Airway epithelial cell (primary cell): ENCODE measurements around the gene SNX17. TPM values are rescaled to one million over a fixed set of nuclear protein-coding genes. Genes with fewer than 3 reads are reported as not detected.

Source experiments
- total RNA-seq: library from RNA; depleted of rRNA; stranded (reverse); fragments of >200 nt; gene quantifications from 2 replicates; pipeline ENCODE4 v1.2.3, GENCODE V29; 2015

Gene SNX17, protein sequence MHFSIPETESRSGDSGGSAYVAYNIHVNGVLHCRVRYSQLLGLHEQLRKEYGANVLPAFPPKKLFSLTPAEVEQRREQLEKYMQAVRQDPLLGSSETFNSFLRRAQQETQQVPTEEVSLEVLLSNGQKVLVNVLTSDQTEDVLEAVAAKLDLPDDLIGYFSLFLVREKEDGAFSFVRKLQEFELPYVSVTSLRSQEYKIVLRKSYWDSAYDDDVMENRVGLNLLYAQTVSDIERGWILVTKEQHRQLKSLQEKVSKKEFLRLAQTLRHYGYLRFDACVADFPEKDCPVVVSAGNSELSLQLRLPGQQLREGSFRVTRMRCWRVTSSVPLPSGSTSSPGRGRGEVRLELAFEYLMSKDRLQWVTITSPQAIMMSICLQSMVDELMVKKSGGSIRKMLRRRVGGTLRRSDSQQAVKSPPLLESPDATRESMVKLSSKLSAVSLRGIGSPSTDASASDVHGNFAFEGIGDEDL
- 86.1 and 106 TPM in 2 replicates for total RNA-seq

DNA sequence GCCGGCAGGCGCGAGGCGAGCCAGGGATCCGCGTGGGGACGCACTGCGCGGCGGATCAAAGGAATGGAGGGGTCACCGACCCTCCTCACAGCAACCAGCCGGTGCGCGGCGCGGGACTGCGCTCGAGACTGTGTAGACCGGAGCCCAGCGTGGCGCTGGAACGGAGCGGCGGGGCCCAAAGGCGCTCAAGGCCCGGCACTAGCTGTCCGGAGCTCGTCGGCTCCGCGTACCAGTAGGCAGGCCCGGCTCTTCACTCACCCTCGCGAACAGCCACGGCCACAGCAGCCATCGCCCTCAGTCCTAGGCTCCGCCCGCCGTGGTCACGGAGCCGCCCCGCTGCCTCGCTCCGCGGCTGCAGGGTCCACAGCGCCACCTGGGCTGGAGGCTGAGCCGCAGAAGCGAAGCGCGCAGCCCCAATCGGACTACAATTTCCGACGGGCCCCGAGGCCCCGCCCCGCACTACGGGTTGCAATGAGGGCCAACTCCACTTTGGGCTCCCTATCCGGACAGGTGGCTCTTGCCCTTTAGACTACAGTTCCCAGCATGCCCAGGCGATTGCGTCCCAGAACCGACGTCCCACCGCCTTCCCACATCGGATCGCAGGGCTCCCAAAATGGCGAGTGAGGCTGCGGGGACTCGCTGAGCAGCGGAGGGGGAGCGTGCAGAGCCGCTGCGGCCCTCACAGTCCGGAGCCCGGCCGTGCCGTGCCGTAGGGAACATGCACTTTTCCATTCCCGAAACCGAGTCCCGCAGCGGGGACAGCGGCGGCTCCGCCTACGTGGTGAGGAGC is at the start of gene SNX17, which contains the start of gene EIF2B4:
Gene SNX17 (plus strand): TSS at position 591 of the 790 bp plus-strand sequence. CDS start 128 bp downstream, at position 719.
Gene EIF2B4 (minus strand): TSS at position 313 of the 790 bp plus-strand sequence. CDS start 24 bp downstream, at position 289.

GRCh38 chr2:27322766-27323595 is 47.4 kb upstream of the SNX17 start, which contains the start of gene MPV17:
Gene MPV17 (minus strand): TSS chr2:27323097. CDS start chr2:27322517, 580 bp downstream.

DNA sequence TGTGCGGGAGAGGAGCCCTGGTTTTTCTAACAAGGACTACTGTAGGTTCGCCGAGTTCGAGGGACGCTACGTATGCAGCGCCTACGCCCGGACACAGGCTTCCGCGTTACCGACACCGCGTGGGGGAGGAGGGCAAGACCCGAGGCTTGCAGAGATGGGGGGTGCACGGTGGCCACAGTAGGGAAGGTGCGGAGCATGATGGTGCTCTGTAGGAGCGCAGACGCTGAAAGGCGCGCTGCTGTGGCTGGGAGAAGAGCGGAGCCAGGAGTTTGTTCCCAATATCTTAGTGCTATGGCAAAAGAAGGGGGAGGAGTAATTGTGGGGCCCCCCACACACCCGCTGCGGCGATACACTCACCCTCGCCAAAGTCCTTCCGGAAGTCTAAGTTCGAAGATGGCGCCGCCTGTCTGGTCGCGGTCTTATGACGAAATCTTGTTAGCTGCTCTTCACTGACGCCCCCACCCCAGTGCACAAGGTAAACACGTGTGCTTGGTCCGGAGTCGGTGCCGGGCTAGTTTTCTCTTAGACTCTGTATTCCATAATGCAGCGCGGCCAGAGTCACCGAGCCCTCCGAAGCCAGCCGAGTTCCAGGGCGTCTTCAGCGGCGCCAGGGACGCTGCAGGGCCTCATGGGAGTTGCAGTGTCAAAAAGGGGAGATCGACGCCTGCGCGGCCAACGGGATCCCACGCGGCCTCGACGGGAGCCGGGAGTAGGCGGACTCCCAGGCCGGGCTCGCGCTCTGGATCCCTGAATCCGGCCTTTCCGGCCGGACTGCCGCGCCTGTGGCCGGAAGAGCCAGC is 13.8 kb upstream of the SNX17 start, which contains the start of gene GTF3C2:
Gene GTF3C2 (minus strand): TSS at position 383 of the 800 bp plus-strand sequence. CDS start 13,210 bp downstream, outside the sequence.

DNA sequence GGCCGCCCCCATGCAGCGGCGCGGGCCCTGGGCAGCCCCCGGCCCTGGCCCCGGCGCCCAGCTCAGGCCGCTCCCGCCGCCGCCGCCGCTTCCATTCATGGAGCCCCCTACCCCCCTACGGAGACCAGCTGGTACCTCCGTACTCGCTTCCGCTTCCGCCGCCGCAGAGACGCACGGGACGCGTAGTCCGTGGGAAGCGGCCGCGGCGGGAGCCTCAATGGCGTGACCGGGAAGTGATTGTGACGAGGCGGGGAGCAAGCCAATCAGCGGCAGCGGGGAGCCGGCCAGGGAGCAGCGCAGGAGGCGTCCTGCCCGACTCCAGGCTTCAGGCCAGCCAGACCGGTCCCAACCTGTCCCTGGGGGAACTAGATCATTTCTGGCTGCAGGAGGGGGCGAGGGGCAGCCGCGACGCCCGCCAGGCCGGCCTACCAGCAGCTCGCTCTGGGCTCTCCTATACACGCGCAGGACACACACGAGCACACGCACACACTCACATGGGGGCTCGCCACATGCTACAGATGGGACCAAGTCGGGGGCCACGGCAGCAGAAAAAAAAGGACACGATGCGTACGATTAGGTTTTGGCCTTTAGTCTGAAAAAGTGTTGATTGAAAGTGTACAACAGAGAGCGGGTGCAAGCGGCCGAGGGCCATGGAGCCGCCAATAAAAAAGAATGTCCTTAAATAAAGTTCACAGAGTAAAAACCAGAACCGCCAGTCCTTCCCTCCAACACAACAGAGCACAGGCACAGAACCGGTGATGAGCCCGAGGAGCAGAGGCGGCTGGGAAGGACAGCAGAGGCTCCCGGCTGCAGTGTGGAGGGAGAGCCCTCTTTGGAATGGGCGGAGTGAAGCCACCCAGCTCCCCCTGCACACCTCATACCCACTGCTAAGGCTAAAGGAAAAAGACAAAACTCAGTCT is 10.5 kb downstream of the SNX17 start, which contains the start of gene ZNF513:
Gene ZNF513 (minus strand): TSS at position 109 of the 920 bp plus-strand sequence. CDS start 208 bp downstream, outside the sequence.

GRCh38 chr2:27409321-27410073 is 39.1 kb downstream of the SNX17 start, which contains the start of gene PPM1G:
Gene PPM1G (minus strand): TSS chr2:27409591. CDS start chr2:27409422, 169 bp downstream.

Other genes starting within 250 kb of the SNX17 start
- not detected in 2 replicates for gene ABHD1, start 246.8 kb upstream of the SNX17 start, total RNA-seq
- gene PREB, start 236.0 kb upstream of the SNX17 start, total RNA-seq = 59.9 and 68.1 TPM in 2 replicates
- gene PRR30, start 231.2 kb upstream of the SNX17 start, total RNA-seq = not detected in 2 replicates
- not detected in 2 replicates for gene TCF23, start 221.6 kb upstream of the SNX17 start, total RNA-seq
- gene ATRAID, start 158.6 kb upstream of the SNX17 start, total RNA-seq = 120 and 148 TPM in 2 replicates
- 29.6 and 40.1 TPM in 2 replicates for gene SLC5A6, start 158.3 kb upstream of the SNX17 start, total RNA-seq
- gene CAD, start 153.2 kb upstream of the SNX17 start, total RNA-seq = 43.7 and 51.4 TPM in 2 replicates
- gene SLC30A3, start 107.6 kb upstream of the SNX17 start, total RNA-seq = not detected in 2 replicates
- gene DNAJC5G, start 95.2 kb upstream of the SNX17 start, total RNA-seq = not detected in 2 replicates
- not detected in 2 replicates for gene TRIM54, start 88.2 kb upstream of the SNX17 start, total RNA-seq
- gene UCN, start 62.2 kb upstream of the SNX17 start, total RNA-seq = 0.49 and 1.7 TPM in 2 replicates
- 73.2 and 88.3 TPM in 2 replicates for gene MPV17, start 47.5 kb upstream of the SNX17 start, total RNA-seq
- 38.6 and 48.0 TPM in 2 replicates for gene GTF3C2, start 13.9 kb upstream of the SNX17 start, total RNA-seq
- gene EIF2B4, start 278 bp upstream of the SNX17 start, total RNA-seq = 35.3 and 37.6 TPM in 2 replicates
- gene ZNF513, start 10.1 kb downstream of the SNX17 start, total RNA-seq = 9.1 and 11.0 TPM in 2 replicates
- gene PPM1G, start 39.0 kb downstream of the SNX17 start, total RNA-seq = 114 and 115 TPM in 2 replicates
- gene NRBP1, start 58.0 kb downstream of the SNX17 start, total RNA-seq = 64.1 and 83.3 TPM in 2 replicates
- 44.1 and 86.7 TPM in 2 replicates for gene KRTCAP3, start 71.8 kb downstream of the SNX17 start, total RNA-seq
- gene IFT172, start 119.1 kb downstream of the SNX17 start, total RNA-seq = 8.2 and 9.2 TPM in 2 replicates
- gene FNDC4, start 124.6 kb downstream of the SNX17 start, total RNA-seq = 9.7 and 12.5 TPM in 2 replicates
- gene GCKR, start 126.2 kb downstream of the SNX17 start, total RNA-seq = not detected in 2 replicates
- gene ZNF512, start 212.4 kb downstream of the SNX17 start, total RNA-seq = 14.7 and 22.4 TPM in 2 replicates